ENCODE data around the gene CENPVL2.
"Not testable (repeated sequence)": the region's sequence is repeated elsewhere in the genome, so short reads cannot be mapped to it uniquely, and the experiment has no call there.

The CENPVL2 gene

DNA sequence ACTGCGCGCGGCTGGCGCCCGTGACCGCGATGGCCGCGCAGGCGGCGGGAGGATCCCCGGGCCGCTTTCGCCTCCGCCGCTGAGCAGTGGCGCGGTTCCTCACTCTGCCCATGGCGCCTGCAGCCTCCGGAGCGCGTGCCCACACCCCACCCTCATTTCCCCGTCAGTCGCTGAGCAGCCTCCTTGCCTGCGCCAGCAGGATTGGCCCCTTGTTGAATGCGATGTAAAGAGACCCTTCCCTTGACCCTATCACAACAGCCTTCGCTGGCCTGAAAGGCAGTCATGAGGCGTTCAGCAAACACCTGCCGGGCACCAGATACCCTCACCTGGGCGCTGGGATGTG is at the start of gene CENPVL2:
Gene CENPVL2 (minus strand): TSS at position 112 of the 343 bp plus-strand sequence. CDS start 0 bp downstream, at position 112.
- DNase-seq, result not testable (repeated sequence)

DNA sequence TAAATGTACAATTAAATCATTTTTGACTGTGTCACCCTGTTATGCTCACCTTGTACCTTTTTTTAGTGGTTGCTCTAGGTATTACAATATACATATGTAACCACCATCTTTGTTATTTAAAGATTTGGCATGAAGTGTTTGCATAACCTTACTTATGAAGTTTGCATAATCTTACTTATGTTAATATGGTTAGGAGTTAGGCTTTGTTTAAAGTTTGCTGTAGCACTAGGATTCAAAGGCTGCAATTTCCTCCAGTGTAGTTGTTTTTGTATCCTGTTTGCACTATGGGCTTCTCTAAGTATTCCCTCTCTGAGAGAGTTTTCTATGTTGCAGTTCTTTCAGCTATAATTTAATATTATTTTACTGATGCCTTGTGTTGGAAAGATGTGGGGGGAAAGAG is 45.6 kb upstream of the CENPVL2 start:
- DNase-seq, result no peak

DNA sequence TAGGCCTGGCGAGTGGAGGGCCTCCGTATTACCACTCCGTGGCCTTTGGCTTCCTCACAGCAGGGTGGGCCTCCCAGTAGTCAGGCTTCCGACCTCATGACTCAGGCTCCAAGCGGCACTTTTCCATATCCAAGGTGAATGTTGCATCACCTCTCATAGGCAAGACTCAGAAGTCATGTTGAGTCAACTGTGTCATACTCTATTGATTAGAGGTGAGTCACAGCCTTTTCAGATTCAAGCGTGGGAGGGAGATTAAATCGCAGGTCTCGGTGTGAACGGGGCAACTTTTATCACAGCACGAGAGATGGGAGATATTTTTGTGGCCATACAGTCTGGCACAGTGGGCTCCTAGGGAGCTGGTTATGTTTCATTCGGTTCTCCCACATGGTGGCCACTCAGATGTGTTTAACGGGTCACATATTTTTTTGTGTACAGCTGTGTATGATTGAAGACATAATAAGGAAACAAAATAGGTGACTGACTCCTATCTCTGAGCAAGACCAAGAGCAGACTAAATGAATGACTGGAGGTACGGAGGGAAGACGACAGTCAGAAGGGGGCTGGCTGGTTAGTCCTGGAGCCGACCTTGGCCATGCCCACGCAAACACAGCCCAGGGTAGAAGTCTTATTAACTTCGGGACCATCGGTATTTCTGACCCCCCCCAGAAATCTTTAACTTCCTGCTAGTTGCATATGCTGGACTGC is 30.5 kb upstream of the CENPVL2 start:
- not testable (repeated sequence) for DNase-seq

- not testable (repeated sequence) for DNase-seq
Measured at GRCh38 chrX:51710277-51711164, 27.9 kb upstream of the CENPVL2 start, which contains the start of gene CENPVL1. Gene CENPVL1 (plus strand): TSS chrX:51710512. CDS start chrX:51710512, 0 bp downstream.

- no peak for DNase-seq
Measured at GRCh38 chrX:51697397-51697796, 14.8 kb upstream of the CENPVL2 start.

DNA sequence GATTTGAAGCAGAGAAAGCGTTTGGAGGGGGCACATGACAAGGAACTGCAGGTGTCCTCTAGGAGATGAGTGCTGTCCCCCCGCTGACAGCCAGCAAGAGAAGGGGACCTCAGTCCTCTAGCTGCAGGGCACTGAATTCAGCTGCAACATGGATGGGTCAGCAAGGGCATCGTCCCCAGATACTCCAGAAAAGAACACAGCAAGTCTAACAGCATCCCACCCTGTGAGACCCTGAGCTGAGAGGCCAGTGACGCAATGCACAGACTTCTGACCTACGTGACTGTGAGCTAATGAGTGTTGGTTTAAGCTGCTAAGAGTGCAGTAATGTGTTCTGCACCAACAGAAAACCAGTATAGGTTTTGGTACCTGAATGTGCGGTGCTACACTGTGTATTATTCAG is 11.6 kb upstream of the CENPVL2 start:
- DNase-seq, result no peak

DNA sequence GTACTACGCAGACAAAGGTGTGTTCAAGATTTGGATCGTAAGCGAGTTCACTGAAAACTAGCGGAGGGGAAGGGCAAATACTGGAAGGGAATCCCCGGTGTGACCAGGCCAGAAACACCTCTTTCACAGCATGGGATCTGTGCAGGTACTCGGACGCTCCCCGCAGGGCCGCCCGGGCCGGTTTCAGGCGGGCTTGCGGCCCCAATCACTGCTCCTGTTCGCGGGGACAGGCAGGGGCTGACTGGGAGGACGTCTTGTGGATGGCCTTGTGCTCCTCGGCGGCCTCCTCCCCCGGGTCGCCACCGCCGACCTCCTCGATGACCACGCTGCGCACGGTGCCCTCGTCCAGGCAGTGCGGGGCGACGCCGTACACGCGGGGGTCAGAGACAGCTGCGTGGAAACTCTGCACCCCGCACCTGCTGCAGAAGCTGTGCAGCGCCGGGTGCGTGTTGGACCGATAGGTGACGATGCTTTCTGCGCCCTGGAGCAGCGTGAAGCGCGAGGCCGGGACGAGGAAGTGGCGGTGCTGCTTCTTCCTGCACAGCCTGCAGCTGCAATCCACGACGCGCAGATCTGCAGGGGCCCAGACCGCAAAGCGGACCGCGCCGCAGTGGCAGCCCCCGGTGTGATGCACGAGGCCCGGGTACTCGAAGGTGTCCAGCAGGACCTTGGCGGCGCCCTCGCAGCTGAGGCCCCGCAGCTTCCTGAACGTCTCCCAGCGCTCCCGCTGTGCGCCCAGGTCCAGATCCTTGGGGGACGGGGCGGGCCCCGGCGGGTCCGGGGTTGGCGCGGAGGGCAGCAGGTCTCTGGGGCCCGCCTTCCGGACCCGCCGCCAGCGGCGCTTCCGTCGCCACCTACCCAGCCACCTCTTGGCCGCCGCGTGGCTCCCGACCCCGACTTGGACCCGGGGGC is 567 bp downstream of the CENPVL2 start:
- not testable (repeated sequence) for DNase-seq

GRCh38 chrX:51679689-51680433 is 2.8 kb downstream of the CENPVL2 start:
- DNase-seq, result not testable (repeated sequence)

GRCh38 chrX:51665981-51666380 is 16.6 kb downstream of the CENPVL2 start:
- no peak for DNase-seq

- DNase-seq, result no peak
Measured at GRCh38 chrX:51643377-51643776, 39.3 kb downstream of the CENPVL2 start.

DNA sequence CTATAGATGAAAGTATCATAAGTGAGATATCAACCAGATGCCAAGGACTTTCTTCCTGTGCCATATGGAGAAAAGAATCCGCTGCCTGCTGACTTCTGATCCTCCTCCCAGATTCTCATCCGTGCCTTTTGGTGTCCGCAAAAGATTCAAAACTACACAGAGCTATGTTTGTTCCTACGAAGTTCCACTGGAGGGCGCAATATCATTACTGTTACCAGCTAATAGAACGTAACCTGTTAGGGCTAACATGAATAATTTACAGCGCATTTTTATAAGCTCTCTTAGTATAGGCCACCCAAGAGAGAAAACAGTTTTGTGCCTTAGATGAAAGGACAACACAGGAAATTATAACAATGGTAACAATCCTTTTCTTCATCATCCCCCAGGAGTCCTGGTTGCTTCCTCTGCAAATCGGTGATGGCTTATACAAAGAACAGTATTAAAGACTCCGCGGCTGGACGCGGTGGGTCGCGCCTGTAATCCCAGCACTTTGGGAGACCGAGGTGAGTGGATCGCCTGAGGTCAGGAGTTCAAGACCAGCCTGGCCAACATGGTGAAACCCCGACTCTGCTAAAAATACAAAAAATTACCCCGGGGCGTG is 41.1 kb downstream of the CENPVL2 start:
- peak; percentile 44 for DNase-seq

GRCh38 chrX:51636511-51636910 is 46.1 kb downstream of the CENPVL2 start:
- not testable (repeated sequence) for DNase-seq
